GM23248 (cell line): ENCODE measurements around the gene NPM1.

ENCODE experiments used
- EZH2 ChIP-seq: fragments of 200-600 bp; sonication (generic); IDR thresholded peaks from 2 replicates; pipeline ENCODE4 v1.6.1; 2018; ENCODE audit warnings: antibody characterized with exemption, mild to moderate bottlenecking; ENCODE audit not compliant: insufficient read depth, poor library complexity, severe bottlenecking
- EZH2phosphoT487 ChIP-seq: fragments of 200-600 bp; sonication (generic); IDR thresholded peaks from 2 replicates; pipeline ENCODE4 v1.6.1; 2018; ENCODE audit warnings: antibody characterized with exemption, moderate library complexity, mild to moderate bottlenecking, low read depth; ENCODE audit not compliant: insufficient read depth

GRCh38 chr5:171449426-171449825 is 61.8 kb downstream of the NPM1 start:
- no peak for TF ChIP-seq EZH2
- TF ChIP-seq EZH2phosphoT487, result no peak
